WTC11 (cell line): ENCODE data around the gene RANBP9.

Experiments used
- CTCF ChIP-seq: fragments of 200-600 bp; IDR thresholded peaks from 2 replicates; pipeline ENCODE4 v1.8.0; 2022; ENCODE audit warnings: antibody characterized with exemption
- FOXJ3 ChIP-seq: sonication (generic); formaldehyde crosslinking; IDR thresholded peaks from 2 replicates; pipeline ENCODE4 v1.9.0; 2021; ENCODE audit warnings: missing genetic modification reagents, mild to moderate bottlenecking, borderline replicate concordance
- SP1 ChIP-seq: sonication (generic); formaldehyde crosslinking; conservative IDR thresholded peaks from 2 replicates; pipeline ENCODE4 v1.8.1; 2022; ENCODE audit warnings: missing genetic modification reagents
- TF ChIP-seq, protein P1 (sequence below): sonication (generic); formaldehyde crosslinking; IDR thresholded peaks from 2 replicates; pipeline ENCODE4 v1.8.0; 2022; ENCODE audit warnings: mild to moderate bottlenecking, missing genetic modification reagents

- TF ChIP-seq, protein P1, sequence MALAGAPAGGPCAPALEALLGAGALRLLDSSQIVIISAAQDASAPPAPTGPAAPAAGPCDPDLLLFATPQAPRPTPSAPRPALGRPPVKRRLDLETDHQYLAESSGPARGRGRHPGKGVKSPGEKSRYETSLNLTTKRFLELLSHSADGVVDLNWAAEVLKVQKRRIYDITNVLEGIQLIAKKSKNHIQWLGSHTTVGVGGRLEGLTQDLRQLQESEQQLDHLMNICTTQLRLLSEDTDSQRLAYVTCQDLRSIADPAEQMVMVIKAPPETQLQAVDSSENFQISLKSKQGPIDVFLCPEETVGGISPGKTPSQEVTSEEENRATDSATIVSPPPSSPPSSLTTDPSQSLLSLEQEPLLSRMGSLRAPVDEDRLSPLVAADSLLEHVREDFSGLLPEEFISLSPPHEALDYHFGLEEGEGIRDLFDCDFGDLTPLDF (CRISPR knock-in tag), result no peak
- TF ChIP-seq SP1 (CRISPR knock-in tag) (no peak), FOXJ3 (no peak), CTCF (no peak)
Observed at GRCh38 chr6:13725052-13725451, 13.4 kb upstream of the RANBP9 start.
